Tibial nerve (tissue), 4 donors: Measurements from ENCODE around the gene SETDB1.

Experiments
- CTCF ChIP-seq, 5 experiments: fragments of 200-600 bp in 3 of 5; fragments of 450-650 bp in 2 of 5; sonication (generic) in 3 of 5; IDR thresholded peaks; one replicate each; pipeline ENCODE4 v1.5.1; 2016 to 2019; ENCODE audit warnings: antibody characterized with exemption in 5 of 5, mild to moderate bottlenecking in 3 of 5, moderate library complexity in 2 of 5
- EP300 ChIP-seq, 2 donors: sonication (generic); formaldehyde crosslinking; IDR thresholded peaks; one replicate each; pipeline ENCODE4 v1.6.1; 2017; ENCODE audit warnings: antibody characterized with exemption in 2 of 2, mild to moderate bottlenecking in 1 of 2
- POLR2A ChIP-seq, 2 donors: fragments of 450-650 bp; IDR thresholded peaks; one replicate each; pipeline ENCODE4 v1.6.1; 2017; ENCODE audit warnings: antibody characterized with exemption in 2 of 2, mild to moderate bottlenecking in 2 of 2, moderate library complexity in 2 of 2

DNA sequence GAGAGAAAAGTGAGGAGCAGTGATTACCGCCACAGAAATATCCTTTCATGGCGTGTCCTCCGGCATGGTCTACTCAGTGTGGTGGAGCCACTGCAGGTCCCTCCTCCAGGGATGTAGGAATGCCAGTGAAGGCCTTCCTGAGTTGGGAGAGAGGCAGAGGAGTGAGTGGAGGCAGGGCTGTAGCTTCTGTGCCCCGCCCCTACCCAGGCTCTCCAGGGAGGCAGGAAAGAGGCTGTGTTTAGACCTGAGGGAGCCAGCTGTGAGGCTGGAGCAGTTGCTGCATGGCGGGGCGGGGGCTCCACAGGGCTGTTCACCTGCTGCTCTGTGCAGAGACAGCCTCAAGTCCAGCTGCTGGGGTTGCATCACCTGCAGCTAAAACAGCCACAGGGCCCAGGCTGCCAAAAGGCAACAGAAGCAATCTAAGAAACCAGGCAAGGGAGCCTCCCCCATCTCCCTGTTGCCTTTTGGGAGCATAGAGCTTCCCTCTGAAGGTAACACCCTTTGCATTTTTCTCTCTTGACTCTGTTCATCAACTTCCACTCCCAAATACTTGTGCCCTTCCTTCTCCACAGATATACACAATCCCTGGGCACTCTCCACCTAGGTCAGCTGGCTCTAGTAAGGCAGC is 55.1 kb downstream of the SETDB1 start:
- TF ChIP-seq CTCF (IDR thresholded peaks at IDR 0.05) = no peak
- no peak for TF ChIP-seq POLR2A (IDR thresholded peaks at IDR 0.05)
- TF ChIP-seq EP300 (IDR thresholded peaks at IDR 0.05) = no peak
